CD4-positive, alpha-beta T cell treated with Interferon gamma for 1 hour (primary cell): ENCODE data around the gene ADCY2.

Source experiments
- DNase-seq: peaks from one replicate; pipeline ENCODE4 v3.0.0-alpha.2; 2020

ADCY2 gene

GRCh38 chr5:7395947-7396712, at the start of gene ADCY2:
TSS of gene ADCY2 (plus strand) at chr5:7396138. CDS start at chr5:7396297, 159 bp downstream.
- DNase-seq: no peak

- DNase-seq: no peak
Measured at GRCh38 chr5:7347377-7347776, 48.6 kb upstream of the ADCY2 start.

GRCh38 chr5:7348168-7348854, 47.6 kb upstream of the ADCY2 start:
- DNase-seq: no peak

- DNase-seq: no peak
Measured at GRCh38 chr5:7361593-7361992, 34.3 kb upstream of the ADCY2 start.

GRCh38 chr5:7363067-7363677, 32.8 kb upstream of the ADCY2 start:
- DNase-seq: no peak

DNA sequence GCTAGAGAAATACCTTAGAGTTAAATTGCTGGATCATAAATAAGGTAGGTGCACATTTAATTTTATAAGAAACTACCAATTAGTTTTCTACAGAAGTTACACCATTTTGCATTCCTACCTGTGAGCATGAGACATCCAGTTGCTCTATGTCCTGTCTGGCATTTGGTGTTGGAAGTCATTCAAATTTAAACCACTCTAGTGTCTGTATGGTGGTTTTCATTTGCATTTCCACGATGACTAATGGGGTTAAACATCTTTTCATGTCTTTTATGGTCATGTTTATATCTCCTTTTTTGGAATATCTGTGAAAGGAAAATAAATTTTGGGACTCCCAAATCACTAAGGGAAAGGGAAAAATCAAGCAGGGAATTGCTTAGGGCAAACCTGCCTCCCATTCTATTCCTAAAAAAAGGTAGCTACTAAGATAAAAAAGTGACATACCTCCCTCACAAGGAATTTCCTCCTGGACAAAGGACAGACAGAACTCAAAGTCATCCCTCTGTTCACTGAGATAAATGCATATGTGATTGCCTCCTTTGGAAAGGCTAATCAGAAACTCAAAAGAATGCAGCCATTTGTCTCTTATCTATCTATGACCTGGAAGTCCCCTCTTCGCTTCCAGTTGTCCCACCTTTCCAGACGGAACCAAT, 31.6 kb upstream of the ADCY2 start:
- DNase-seq: no peak

- no peak for DNase-seq
Measured at GRCh38 chr5:7367780-7368179, 28.2 kb upstream of the ADCY2 start.

DNA sequence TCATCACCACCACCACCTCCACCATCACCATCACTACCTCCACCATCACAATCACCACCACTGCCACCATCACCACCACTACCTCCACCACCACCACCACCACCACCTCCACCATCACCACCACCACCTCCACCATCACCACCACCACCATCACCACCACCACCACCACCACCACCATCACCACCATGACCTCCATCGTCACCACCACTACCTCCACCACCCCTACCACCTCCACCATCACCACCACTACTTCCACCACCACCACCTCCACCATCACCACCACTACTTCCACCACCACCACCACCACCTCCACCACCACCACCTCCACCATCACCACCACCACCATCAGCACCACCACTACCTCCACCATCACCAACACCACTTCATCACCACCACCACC, 23.5 kb upstream of the ADCY2 start:
- no peak for DNase-seq

DNA sequence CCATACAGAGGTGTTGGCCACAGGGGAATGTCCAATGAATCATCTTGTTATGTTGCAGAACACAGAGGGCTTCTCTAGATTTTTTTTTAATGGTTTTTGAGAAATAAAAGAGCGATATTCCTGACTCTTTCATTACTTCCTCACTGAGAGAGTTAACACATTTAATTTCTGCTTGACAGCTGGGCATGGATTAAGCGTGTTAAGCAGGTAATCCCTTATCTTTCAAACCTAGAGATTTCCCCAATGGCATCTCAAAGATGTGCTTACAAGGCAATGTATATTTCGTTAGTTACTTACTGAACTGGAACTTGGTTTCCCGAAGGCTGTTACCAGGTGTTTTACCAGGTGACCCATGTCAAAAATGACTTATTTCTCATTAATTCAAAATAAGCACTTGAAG, 21.8 kb upstream of the ADCY2 start:
- no peak for DNase-seq

DNA sequence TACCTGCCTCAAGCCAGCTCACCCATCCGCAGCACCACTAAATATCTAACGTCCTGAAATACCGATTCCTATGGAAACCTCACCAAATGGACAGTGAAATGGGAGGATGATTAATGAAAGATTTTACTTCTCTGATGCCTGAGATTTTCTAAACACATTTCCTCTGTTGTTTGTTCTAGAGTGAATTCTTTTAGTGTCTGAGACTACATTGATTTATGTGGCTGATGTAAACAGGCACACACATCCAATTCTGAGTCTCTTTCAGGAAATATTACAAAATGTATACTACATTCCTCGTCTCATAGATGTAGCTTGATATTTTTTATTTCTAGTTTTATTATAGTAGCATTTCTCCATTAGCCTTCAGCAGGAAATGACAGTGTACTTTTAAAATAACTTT, 20.5 kb upstream of the ADCY2 start:
- DNase-seq: no peak

DNA sequence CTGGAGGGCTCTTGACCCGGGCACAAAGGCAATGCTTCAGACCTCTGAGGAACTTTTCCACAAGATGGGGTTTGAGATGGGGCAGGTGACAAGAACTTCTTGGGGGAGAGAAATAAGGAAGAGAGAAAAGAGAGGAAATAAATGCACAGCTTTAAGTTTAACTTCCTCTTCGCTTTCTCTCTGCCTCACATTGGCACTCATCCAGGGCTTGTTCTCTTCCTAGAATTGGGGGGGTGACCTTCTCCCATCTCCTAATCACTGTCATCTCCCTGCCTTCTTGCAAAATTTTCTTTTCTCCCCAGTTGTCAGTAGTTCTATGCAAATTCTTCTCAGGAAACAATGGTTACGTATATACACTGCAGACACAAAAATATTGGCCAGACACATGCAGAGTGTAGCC, 19.1 kb upstream of the ADCY2 start:
- no peak for DNase-seq

GRCh38 chr5:7377761-7378160, 18.2 kb upstream of the ADCY2 start:
- DNase-seq: no peak

DNA sequence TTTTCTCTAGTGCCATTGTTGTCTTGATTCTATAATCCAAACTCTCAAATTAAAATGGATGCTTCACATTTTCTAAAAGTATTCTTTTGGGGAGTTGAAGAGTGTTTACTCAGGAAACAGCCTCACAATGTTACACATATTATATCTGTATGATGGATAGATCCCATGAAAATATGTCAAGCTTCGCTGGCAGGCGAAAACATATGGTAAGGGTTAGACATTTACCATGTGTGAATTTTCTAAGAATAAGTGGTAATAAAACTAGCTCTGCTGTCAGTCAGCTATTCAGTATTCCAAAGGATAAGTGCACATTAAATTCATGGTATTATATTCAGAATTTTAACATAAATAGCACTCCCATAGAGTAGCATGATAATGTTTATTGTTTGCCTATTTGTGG, 13.3 kb upstream of the ADCY2 start:
- DNase-seq: no peak

GRCh38 chr5:7385681-7386080, 10.3 kb upstream of the ADCY2 start:
- DNase-seq: no peak

- no peak for DNase-seq
Measured at GRCh38 chr5:7388553-7388952, 7.4 kb upstream of the ADCY2 start.

DNA sequence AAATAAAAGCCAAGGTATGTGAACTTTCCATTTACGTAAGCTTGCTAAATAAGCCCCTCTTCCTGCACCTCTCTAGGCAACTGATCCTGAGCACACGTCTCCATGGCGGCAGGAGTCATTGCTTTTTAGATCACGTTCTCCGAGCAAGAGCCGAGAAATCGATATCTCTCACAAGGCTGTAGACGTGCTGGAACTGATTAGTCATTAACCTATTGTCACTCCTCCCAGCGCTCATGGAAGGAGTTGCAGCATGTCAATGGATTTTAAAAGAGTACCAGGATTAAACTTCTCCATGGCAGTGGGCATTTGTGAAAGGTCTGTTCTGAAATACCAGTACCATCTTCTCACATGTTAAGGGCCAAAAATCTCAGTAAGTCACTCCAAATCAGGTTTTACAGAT, 4.7 kb upstream of the ADCY2 start:
- no peak for DNase-seq

DNA sequence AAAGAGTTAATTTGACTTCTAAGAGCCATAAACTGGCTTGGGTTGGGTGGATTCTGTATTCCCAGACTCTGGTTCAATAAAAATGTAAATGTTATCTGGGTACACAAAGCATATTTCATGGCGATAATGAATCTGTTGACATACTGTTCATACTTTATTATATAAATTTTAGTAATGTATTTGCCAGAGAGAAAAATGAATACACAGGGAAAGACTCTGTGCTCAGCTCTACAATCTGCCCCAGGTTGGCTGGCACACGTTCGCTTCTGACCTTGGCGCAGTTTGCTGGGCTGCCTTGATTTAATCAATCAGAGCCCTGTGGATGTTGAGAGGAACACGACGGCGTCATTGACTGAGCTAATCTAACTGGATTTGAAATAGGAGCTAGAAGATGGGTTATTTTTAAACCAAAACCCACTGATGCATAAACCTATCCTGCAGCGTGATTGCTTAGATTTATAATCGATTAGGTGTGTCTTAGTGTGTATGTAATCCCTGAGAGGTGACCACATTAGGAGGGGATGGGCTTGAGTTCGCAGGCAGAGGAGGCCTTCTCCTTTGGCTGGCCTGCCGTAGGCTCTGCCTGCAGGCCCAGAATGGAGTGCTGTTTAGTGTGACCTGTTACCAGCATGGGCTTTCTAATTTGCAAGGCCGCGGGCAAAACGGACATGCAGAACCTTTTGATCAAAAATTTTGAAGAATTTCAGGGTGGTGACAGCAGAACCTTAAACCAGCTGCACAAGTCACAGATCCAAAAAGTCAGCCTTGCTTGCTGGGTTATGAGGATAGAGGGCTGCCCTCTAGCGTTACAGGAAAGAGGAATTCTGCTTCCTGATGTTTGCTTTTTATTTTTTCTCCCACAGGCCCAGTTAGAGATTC, 3.9 kb upstream of the ADCY2 start:
- no peak for DNase-seq

DNA sequence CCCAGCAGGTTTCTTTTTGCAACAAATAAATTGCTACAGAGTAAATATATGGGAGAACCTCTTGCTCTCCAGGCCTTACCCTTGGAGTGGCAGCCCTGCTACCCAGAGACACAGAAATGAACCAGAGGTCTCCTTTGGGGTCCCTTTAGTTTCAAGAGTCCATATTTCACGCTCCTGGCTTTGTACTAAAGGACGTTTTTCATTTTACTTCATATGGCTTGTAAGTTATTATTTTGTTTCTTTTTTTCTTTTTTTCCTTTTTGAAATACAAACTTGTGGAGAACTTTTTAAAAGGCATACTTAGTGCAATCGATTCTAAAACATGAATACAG, 3.3 kb upstream of the ADCY2 start:
- no peak for DNase-seq

- DNase-seq: no peak
Measured at GRCh38 chr5:7393921-7394799, 1.8 kb upstream of the ADCY2 start.

DNA sequence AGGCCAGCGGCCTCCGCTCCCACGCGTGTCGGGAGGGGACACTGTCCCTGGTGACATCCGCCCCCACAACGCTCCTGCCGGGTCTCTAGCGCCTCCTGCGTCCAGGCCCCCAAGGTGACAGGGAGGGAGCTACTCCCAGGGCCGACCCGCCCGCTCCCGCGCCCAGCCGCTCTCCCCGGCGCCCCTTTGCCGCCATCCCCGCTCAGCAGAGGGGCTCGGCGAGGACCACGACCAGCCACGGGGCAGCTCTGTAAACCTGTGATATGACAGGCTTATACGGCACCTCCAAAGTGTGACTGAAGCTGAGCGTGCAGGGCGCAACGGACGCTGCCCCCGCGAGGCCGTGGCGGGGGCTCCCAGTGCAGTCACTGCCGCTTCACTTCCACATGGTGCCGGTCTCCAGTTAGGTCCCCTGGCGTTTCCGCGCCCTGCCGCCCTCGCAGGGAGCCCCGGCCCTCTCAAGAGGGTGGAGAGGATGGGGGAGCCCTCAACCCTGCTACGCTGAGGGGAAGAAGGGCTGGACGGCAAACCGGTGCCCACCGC, 978 bp upstream of the ADCY2 start:
- no peak for DNase-seq

- no peak for DNase-seq
Measured at GRCh38 chr5:7395432-7395946, 449 bp upstream of the ADCY2 start.
